Fibroblast of lung (primary cell): Measurements from ENCODE around the gene GALNT12. TPM values are rescaled to one million over a fixed set of nuclear protein-coding genes. Genes with fewer than 3 reads are reported as not detected.

ENCODE experiments used
- DNase-seq, 2 donors: peaks; one replicate each; pipeline versions ENCODE4 v3.0.0 to v3.0.0-alpha.2; 2010; ENCODE audit warnings: low read depth in 2 of 2
- H2AFZ ChIP-seq: 2 replicates; pipeline ENCODE4 v1.5.1; 2012; ENCODE audit warnings: low read length, control low read depth, inconsistent platforms
- H3K27ac ChIP-seq: 2 replicates; pipeline ENCODE4 v1.5.1; 2011; ENCODE audit warnings: low read length, control low read depth; ENCODE audit not compliant: insufficient read depth
- H3K27me3 ChIP-seq: 2 replicates; pipeline ENCODE4 v1.5.1; 2011; ENCODE audit warnings: mild to moderate bottlenecking, low read length; ENCODE audit not compliant: control insufficient read depth, insufficient read depth
- H3K36me3 ChIP-seq: 2 replicates; pipeline ENCODE4 v1.5.1; 2011; ENCODE audit warnings: low read length; ENCODE audit not compliant: control insufficient read depth, insufficient read depth
- H3K4me1 ChIP-seq: 2 replicates; pipeline ENCODE4 v1.5.1; 2011; ENCODE audit warnings: low read length; ENCODE audit not compliant: control insufficient read depth, insufficient read depth; ENCODE audit errors: extremely low read depth
- H3K4me2 ChIP-seq: 2 replicates; pipeline ENCODE4 v1.5.1; 2011; ENCODE audit warnings: low read length, control low read depth; ENCODE audit not compliant: insufficient read depth; ENCODE audit errors: extremely low read depth
- H3K4me3 ChIP-seq, 4 experiments: fragments of 200-600 bp in 1 of 4; sonication (generic) in 1 of 4; replicated peaks in 1 of 4; 2 replicates each; pipeline ENCODE4 v1.5.1; 2011 to 2016; ENCODE audit warnings: low read length in 4 of 4, low read depth in 3 of 4, mild to moderate bottlenecking in 3 of 4, control low read depth in 2 of 4, inconsistent platforms in 1 of 4, mixed read lengths in 1 of 4; ENCODE audit not compliant: insufficient read depth in 1 of 4; ENCODE audit errors: control extremely low read depth in 1 of 4
- H3K79me2 ChIP-seq: 2 replicates; pipeline ENCODE4 v1.5.1; 2012; ENCODE audit warnings: mild to moderate bottlenecking, low read length, inconsistent platforms; ENCODE audit not compliant: control insufficient read depth, insufficient read depth
- H3K9ac ChIP-seq: 2 replicates; pipeline ENCODE4 v1.5.1; 2011; ENCODE audit warnings: mild to moderate bottlenecking, low read length, control low read depth; ENCODE audit not compliant: insufficient read depth
- H3K9me3 ChIP-seq: 2 replicates; pipeline ENCODE4 v1.5.1; 2012; ENCODE audit warnings: low read depth, low read length; ENCODE audit not compliant: control insufficient read depth, insufficient read depth
- H4K20me1 ChIP-seq: 2 replicates; pipeline ENCODE4 v1.5.1; 2011; ENCODE audit warnings: low read length; ENCODE audit not compliant: control insufficient read depth, insufficient read depth; ENCODE audit errors: extremely low read depth
- CTCF ChIP-seq, 2 donors: IDR thresholded peaks in 1 of 2; conservative IDR thresholded peaks in 1 of 2; 1 replicate in 1 of 2; 2 replicates in 1 of 2; pipeline ENCODE4 v1.5.1; 2011 to 2012; ENCODE audit warnings: low read length in 2 of 2, control low read depth in 1 of 2, inconsistent platforms in 1 of 2, low read depth in 1 of 2, mild to moderate bottlenecking in 1 of 2
- EZH2 ChIP-seq: IDR thresholded peaks from 2 replicates; pipeline ENCODE4 v1.5.1; 2012; ENCODE audit warnings: low read length, control low read depth, mild to moderate bottlenecking; ENCODE audit errors: missing control alignments
- polyA plus RNA-seq, 2 donors: library from polyadenylated mRNA; depleted of rRNA in 1 of 2; stranded (reverse) in 1 of 2; unstranded in 1 of 2; fragments of >200 nt; gene quantifications; 2 replicates each; pipeline ENCODE4 v1.2.1, GENCODE V29; 2011 to 2012; ENCODE audit warnings: missing spikeins in 1 of 2
- total RNA-seq: library from RNA; depleted of rRNA; stranded (reverse); fragments of >200 nt; gene quantifications from 2 replicates; pipeline ENCODE4 v1.2.1, GENCODE V29; 2014

Gene GALNT12
- total and polyA plus RNA-seq, 2 donors (not counting 1 experiment from before 2014, with no cell fraction given), result 9.4 to 18.2 TPM

- H3K36me3 ChIP-seq, result peaks cover 2% of the 10 kb centered on the region
- H3K9me3 ChIP-seq, result no peaks in the 10 kb centered on the region
- no peak overlapping the region for H2AFZ ChIP-seq
- H3K27me3 ChIP-seq, result no peaks in the 10 kb centered on the region
- H3K9ac ChIP-seq, result no peak overlapping the region
- H4K20me1 ChIP-seq, result no peaks in the 10 kb centered on the region
- H3K79me2 ChIP-seq, result no peaks in the 10 kb centered on the region
- H3K27ac ChIP-seq, result no peak overlapping the region
- no peak overlapping the region for H3K4me2 ChIP-seq
- H3K4me3 ChIP-seq, result no peak overlapping the region
- no peaks in the 10 kb centered on the region for H3K4me1 ChIP-seq
- no peak for DNase-seq
- TF ChIP-seq CTCF (conservative IDR thresholded peaks at IDR 0.05 in 1 of 2, IDR thresholded peaks at IDR 0.05 in 1 of 2; ENCODE audit: low read depth in 1 of 2, low read length in 2 of 2), result no peak
- no peak for TF ChIP-seq EZH2
These were observed 29.2 kb upstream of the GALNT12 start for GRCh38 chr9:98778251-98778650.

DNA sequence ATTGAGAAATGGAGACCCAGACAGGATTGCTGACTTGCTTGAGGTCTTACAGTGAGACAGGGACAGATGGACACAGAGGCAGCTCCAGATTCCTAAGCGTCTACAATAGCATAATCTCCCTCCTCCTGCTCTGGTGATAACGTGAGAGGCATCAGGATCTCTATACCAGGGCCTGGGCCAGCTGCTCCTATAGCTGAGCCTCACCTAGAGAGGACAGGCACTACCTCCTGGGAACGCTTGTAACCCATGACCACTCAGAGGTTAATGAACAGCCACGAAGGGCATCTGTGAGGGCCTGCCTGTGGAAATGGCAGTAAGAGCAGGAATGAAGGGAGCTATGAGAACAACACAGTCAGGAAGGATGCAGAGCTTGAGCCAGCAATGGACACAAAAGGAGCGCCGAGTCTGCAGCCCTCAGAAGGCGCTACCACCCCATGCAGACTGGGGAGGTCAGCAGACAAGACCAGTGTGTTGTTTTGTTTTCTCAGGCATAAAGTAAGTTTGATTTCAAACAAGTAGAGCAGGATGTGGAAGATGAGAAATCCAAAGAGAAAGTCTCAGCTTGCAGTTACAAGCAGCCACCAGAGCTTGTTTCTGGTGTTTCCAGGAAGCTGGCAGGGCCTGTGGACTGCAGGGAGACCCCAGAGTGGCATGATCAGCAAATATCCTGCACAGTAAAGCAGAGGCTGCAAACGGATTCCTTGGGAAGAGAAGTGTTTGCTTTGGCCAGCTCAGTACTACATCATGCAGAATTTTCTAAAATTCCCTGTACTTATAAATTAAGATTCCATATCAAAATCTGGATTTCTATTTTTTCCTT lies 28.5 kb upstream of the GALNT12 start:
- Histone ChIP-seq H2AFZ (no peak overlapping the region), H3K27ac (no peak overlapping the region), H3K4me2 (no peak overlapping the region)

More for the DNA sequence above, 28.5 kb upstream of the GALNT12 start:
- Histone ChIP-seq H3K4me1 (no peaks in the 10 kb centered on the region), H4K20me1 (no peaks in the 10 kb centered on the region), H3K36me3 (peaks cover 2% of the 10 kb centered on the region), H3K9ac (no peak overlapping the region), H3K27me3 (no peaks in the 10 kb centered on the region), H3K4me3 (no peak overlapping the region), H3K79me2 (no peaks in the 10 kb centered on the region), H3K9me3 (no peaks in the 10 kb centered on the region)
- TF ChIP-seq CTCF (conservative IDR thresholded peaks at IDR 0.05 in 1 of 2, IDR thresholded peaks at IDR 0.05 in 1 of 2; ENCODE audit: low read depth in 1 of 2, low read length in 2 of 2) (no peak), EZH2 (no peak)
- DNase-seq, result no peak
